ENCODE results near the gene MYO7B.

The MYO7B gene

GRCh38 chr2:127665267-127665893 lies 129.9 kb downstream of the MYO7B start:
- no peak for DNase-seq

GRCh38 chr2:127669056-127669455 lies 133.6 kb downstream of the MYO7B start:
- no peak for DNase-seq

- DNase-seq, result no peak
These were observed 134.8 kb downstream of the MYO7B start for GRCh38 chr2:127670055-127670956.

- no peak for DNase-seq
These were observed 135.4 kb downstream of the MYO7B start for GRCh38 chr2:127670957-127671290.

- DNase-seq, result no peak
These were observed 136.2 kb downstream of the MYO7B start for GRCh38 chr2:127671557-127672302.

- no peak for DNase-seq
These were observed 137.1 kb downstream of the MYO7B start for GRCh38 chr2:127672341-127673224.

- DNase-seq, result no peak
These were observed 138.0 kb downstream of the MYO7B start for GRCh38 chr2:127673291-127674069.

- no peak for DNase-seq
These were observed 139.0 kb downstream of the MYO7B start for GRCh38 chr2:127674241-127675209.

GRCh38 chr2:127675331-127676261 lies 140.1 kb downstream of the MYO7B start, which contains the start of gene LIMS2:
Gene LIMS2, minus strand, starts transcription at chr2:127675530. Its CDS starts 506 bp downstream, at chr2:127675024.
- peak; percentile 34 for DNase-seq

GRCh38 chr2:127676906-127677305 lies 141.4 kb downstream of the MYO7B start:
- DNase-seq, result no peak

- DNase-seq, result no peak
These were observed 143.0 kb downstream of the MYO7B start for GRCh38 chr2:127678531-127678930.

- no peak for DNase-seq
These were observed 143.5 kb downstream of the MYO7B start for GRCh38 chr2:127678991-127679390.

GRCh38 chr2:127679680-127680361 lies 144.3 kb downstream of the MYO7B start:
- no peak for DNase-seq

GRCh38 chr2:127680706-127681287 lies 145.3 kb downstream of the MYO7B start:
- DNase-seq, result no peak

GRCh38 chr2:127681288-127681804 lies 145.9 kb downstream of the MYO7B start:
- no peak for DNase-seq

GRCh38 chr2:127681976-127682857 lies 146.7 kb downstream of the MYO7B start:
- DNase-seq, result no peak

GRCh38 chr2:127683056-127683455 lies 147.6 kb downstream of the MYO7B start:
- no peak for DNase-seq

Data from NCI-H2227 treated with DMSO at 0.1 percent for 48 hours (cell line).